HFF-Myc (cell line): ENCODE data around the gene ROBO1.
"Not testable (repeated sequence)": the region's sequence is repeated elsewhere in the genome, so short reads cannot be mapped to it uniquely, and the experiment has no call there.

Source experiments
- DNase-seq: peaks from one replicate; pipeline ENCODE4 v3.0.0-alpha.2; 2011; ENCODE audit warnings: low read depth; ENCODE audit errors: extremely low read depth
- H3K4me3 ChIP-seq: replicated peaks from 2 replicates; pipeline ENCODE4 v1.5.1; 2011; ENCODE audit warnings: low read depth, mild to moderate bottlenecking, control low read depth, low read length
- TF ChIP-seq, protein P1 (sequence below): IDR thresholded peaks from 2 replicates; pipeline ENCODE4 v1.5.1; 2012; ENCODE audit warnings: mild to moderate bottlenecking, low read depth, low read length, control low read depth; ENCODE audit errors: missing control alignments

The ROBO1 gene

DNA sequence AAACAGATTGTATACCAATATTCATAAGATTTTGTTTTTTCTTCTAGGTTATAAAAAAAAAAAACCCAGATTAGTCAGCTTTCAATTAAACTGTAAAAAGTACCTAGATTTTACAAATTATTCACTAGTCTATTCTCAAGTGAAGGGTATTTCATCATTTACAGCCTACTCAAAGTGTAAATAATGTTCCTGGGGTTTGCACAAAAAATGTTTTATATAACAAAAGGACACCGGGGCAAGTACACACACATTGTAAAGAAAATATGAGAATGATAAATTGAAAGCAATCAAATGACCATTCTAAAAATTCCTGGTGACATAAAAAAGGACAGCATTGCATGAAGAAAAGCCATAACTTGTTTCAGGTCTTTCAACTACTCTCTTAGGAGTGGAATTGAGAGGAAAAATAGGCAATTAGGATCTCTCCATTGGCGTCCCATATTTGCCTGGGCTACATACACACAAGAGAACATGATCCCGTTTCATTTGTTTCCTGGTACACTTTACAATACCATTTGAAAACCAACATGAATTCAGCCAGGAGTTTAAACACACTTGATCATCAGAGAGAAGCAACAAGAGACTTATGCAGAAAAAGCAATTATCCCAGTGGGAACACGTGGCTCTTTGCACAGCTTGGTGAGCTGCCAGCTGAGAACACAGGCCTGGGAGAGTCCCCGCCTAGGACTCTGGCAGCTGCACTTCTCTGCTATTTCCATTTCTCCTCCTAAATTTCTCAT, 1039.2 kb downstream of the ROBO1 start:
- TF ChIP-seq, protein P1, sequence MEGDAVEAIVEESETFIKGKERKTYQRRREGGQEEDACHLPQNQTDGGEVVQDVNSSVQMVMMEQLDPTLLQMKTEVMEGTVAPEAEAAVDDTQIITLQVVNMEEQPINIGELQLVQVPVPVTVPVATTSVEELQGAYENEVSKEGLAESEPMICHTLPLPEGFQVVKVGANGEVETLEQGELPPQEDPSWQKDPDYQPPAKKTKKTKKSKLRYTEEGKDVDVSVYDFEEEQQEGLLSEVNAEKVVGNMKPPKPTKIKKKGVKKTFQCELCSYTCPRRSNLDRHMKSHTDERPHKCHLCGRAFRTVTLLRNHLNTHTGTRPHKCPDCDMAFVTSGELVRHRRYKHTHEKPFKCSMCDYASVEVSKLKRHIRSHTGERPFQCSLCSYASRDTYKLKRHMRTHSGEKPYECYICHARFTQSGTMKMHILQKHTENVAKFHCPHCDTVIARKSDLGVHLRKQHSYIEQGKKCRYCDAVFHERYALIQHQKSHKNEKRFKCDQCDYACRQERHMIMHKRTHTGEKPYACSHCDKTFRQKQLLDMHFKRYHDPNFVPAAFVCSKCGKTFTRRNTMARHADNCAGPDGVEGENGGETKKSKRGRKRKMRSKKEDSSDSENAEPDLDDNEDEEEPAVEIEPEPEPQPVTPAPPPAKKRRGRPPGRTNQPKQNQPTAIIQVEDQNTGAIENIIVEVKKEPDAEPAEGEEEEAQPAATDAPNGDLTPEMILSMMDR, result no peak
- DNase-seq, result peak; percentile 43
- no peak overlapping the region for H3K4me3 ChIP-seq

DNA sequence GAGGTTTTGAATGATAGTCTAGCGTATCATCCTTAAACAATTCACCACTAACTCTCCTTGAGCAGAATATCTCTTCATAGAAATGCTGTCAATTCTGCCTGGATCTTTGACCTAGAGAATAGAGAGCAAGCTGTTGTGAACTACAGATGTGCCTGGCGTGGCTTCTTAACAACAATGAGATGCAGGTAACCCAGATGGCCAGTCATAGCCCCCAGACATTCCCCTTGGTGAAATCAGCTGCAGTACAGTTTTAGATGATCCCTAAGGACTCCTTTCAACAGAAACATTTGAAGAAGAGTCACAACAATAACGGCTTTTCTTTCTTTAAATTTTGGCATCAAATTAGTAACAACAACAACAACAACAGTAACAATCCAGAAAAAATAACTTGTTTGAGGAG, 1041.3 kb downstream of the ROBO1 start:
- TF ChIP-seq, protein P1, result no peak

DNA sequence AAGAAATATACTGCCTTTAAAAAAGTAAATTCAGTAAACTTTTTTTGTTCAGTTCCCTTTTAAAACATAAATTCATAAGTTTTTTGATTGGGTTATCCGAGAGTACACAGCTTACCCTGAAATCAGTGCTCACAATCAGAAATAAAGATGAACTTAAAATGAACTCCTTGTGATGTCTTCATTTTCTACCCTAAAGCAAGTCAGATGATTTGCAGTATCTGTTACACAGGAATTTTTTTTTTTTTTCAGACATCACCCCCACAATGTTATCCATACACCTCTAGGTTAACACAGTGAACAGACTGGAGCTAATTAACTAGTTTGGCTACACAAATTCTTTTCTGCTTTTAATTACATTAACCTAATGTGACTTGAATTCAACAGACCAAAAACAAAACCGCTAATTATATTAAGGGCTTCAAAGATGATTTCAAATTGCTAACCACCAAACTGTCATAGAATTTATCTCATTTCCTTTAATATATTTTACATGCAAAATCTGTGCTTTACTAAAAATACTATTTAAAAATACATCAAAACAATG, 1042.0 kb downstream of the ROBO1 start:
- no peak for DNase-seq
- TF ChIP-seq, protein P1, result no peak
- H3K4me3 ChIP-seq, result no peak overlapping the region

More for the DNA sequence above, 1041.3 kb downstream of the ROBO1 start:
- no peak for DNase-seq
- no peak overlapping the region for H3K4me3 ChIP-seq

DNA sequence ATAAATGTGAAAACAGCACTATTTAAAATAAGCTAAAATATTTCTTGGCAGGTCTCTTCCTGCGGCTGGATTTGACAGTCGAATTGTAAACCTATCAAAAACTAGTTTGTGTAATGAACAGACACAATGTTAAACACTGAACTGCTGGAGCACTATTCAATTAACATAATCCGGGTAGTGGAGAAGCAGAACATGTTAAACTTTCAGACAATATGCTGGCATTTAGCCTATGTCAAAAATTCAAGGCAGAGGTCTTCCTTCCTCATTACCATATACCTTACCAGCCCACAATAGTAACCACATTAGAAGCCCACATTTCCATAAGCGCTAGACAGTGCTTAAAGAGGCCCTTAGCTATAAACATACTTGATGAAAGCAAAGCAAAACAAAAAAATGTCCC, 1042.9 kb downstream of the ROBO1 start:
- TF ChIP-seq, protein P1, result no peak
- H3K4me3 ChIP-seq, result no peak overlapping the region
- DNase-seq, result no peak

DNA sequence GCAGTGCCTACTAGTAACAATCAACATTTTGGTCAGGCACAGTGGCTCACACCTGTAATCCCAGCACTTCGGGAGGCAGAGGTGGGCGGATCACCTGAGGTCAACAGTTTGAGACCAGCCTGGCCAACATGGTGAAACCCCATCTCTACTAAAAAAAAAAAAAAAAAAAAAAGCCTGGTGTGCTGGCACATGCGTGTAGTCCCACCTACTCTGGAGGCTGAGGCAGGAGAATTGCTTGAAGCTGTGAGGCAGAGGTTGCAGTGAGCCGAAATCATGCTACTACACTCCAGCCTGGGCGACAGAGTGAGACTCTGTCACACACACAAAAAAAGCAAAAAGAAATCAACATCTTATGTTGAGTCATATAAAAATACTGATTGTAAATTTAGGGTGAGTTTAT, 1043.4 kb downstream of the ROBO1 start:
- not testable (repeated sequence) for H3K4me3 ChIP-seq, DNase-seq

DNA sequence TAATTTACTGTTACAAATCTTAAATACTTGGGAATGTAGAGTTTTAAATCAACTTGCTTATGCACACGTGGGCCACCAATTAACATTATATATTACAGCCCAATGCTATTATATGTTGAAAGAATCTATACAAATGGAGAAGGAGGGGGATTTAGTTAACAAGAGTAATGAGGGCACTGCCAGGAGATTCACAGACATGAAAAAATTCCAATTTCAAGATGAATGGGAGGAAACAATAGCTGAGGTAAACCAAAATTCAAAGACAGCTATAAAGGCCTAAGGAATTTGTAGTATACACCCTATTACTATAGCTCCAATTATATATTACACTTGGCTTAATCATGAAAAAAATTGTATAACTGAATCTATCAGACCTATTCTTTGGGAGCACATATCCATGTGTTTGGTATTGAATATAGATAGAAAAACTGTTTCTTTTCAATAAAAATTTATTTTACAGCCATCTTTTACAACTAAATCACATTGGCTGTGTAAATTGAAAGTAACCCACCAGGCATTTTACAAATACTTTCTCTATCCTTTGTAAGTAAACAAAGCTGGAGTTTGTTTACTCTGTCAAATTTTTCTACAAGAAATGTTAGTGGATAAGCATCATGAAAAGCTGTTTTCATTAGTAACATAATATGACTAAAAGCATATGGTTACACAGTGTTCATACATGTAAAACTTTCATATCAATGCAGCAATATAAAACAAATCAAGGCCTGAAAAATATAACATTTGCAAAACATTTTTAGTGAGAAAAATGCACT, 1045.8 kb downstream of the ROBO1 start:
- TF ChIP-seq, protein P1, result no peak
- no peak overlapping the region for H3K4me3 ChIP-seq

DNA sequence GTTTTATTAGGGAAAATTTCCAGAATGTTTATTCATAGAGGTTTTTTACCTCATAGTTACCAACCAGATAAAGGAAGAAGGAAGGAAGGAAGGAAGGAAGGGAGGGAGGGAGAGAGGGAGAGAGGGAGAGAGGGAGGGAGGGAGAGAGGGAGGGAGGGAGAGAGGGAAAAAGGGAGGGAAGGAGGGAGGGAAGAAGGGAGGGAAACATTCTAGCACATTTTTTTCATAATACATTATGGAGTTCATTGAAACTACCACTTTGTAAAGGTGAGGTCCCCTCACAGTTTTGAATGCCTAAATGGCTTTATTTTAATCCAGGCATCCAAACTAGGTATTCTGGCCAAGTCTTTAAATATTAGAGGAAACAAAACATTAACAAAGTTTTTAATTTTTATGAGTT, 1049.1 kb downstream of the ROBO1 start:
- H3K4me3 ChIP-seq, result no peak overlapping the region
- TF ChIP-seq, protein P1, result no peak
- no peak for DNase-seq

More for the DNA sequence above, 1045.8 kb downstream of the ROBO1 start:
- no peak for DNase-seq
